Retinal pigment epithelial cell (primary cell): Measurements from ENCODE around the gene SOSTDC1.
"Not testable (repeated sequence)": the region's sequence is repeated elsewhere in the genome, so short reads cannot be mapped to it uniquely, and the experiment has no call there.

ENCODE experiments used
- DNase-seq: peaks from one replicate; pipeline ENCODE4 v3.0.0-alpha.2; 2010; ENCODE audit warnings: low read depth
- H3K4me3 ChIP-seq: 2 replicates; pipeline ENCODE4 v1.5.1; 2011; ENCODE audit warnings: mild to moderate bottlenecking, low read length, control low read depth, moderate library complexity
- CTCF ChIP-seq: conservative IDR thresholded peaks from 2 replicates; pipeline ENCODE4 v1.5.1; 2011; ENCODE audit warnings: low read depth, low read length, control low read depth, inconsistent platforms

SOSTDC1 gene

DNA sequence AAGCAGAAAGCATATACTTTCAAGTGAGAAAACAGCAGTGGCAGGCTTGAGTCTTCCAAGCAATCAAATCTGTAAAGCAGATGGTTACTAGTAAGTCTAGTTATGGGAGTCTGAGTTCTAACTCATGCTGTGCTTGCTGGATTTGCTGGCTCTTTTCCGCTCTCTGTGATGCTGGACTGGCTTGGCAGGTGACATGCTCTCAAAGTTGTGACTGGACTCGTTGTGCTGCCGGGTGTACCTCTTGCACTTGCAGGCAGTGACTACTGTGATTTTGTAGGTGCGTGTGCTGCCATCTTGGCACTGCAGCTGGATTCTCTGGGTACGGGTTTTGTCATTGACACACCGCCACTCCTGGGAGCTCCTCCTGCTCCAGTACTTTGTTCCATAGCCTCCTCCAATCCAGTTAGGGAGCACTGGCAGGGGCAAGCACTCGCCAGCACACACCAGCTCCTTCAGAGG is 3.1 kb downstream of the SOSTDC1 start:
- no peak for TF ChIP-seq CTCF
- no peak for DNase-seq
- H3K4me3 ChIP-seq: peak overlapping the region; percentile 47

DNA sequence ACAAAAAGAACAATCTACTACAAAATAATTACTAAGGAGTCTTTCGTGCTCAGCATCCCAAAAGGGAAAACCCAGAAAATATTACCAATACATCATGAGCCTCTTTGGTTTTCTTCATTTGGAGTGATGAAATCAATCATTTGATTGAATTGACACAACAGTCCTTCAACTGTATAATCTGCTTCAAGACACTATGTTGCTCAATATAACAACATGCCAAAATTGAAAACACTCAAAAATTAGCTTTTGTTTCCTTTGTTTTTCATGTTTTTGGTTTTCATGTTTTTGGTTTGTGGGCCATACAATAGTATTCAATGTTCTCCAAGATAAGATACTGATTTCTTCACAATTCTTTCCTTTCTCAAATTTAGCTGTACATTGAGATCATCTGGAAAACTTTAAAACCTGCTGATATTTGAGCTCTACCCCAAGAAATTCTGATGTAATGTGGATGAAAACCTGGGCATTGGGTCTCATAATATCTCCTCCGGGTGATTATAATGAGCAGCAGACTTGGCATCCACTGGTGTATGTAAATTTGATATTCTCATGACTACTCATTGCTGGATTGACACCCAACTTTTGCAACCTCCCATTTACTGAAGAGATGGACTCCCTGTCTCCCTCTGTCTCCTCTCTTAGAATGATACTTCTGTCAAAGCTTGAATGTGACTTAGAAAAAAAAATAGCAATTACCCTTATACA is 4.6 kb downstream of the SOSTDC1 start:
- TF ChIP-seq CTCF: no peak
- no peak for DNase-seq
- H3K4me3 ChIP-seq: no peak overlapping the region

GRCh38 chr7:16456303-16456702 is 9.2 kb downstream of the SOSTDC1 start:
- not testable (repeated sequence) for DNase-seq, H3K4me3 ChIP-seq

DNA sequence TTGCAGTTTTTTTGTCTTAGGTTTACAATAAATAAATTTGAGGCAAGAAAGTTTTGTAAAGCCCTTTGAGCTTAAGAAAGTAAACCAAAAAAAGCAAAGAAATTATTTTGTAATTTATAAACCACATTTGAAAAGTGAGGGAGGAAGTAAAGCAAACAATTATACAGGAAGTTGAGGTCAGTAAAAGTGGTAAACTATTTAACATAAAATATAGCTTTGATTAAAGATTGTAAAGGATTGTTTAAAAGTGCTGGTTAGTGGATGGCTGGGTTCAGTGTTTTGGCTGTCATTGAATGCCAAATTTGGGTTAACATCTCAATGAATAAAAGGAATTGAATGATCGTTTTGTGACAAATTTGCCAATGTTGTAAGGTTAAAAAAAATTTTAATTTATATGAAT is 9.9 kb downstream of the SOSTDC1 start:
- TF ChIP-seq CTCF: no peak
- no peak for DNase-seq

GRCh38 chr7:16450366-16450765 is 15.2 kb downstream of the SOSTDC1 start:
- DNase-seq: no peak
- no peak for TF ChIP-seq CTCF
- H3K4me3 ChIP-seq: no peak overlapping the region

More for the DNA sequence above, 9.9 kb downstream of the SOSTDC1 start:
- no peak overlapping the region for H3K4me3 ChIP-seq

DNA sequence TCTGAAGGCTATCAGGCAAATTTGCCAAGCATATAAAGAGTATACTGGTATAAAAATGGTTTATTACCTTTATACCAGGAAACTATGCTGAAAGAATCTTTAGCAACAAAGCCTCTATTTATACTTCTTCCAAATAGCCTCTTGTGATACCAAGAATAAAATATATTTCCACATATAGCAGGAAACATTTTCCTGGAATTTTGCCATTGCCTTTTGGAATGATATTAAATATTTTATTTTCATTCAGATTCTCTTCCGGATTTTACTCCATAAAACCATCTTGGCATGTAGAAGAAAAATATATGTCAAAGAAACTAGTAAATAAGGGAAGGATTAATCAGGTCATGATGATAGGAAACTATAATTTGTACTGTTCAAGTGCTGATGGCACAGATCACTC is 17.7 kb downstream of the SOSTDC1 start:
- H3K4me3 ChIP-seq: no peak overlapping the region
- no peak for TF ChIP-seq CTCF
- DNase-seq: no peak

DNA sequence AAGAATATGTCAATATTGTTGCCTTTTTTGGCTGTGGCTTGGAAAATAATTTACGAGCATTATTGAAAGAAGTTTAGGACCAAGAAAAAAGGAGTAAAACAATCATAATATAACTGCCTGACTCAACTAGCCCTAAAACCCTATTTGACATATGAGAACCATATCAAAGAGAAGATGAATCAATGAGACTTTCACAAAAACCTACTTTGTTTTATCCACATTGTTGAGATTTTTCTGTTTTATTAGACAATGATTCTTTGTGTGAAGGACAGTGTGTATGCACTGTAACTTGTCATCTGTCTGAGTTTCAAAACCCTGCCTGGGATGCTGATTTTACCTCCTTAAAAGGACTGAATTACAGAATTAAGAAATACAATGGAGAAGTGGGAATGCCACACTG is 19.0 kb downstream of the SOSTDC1 start:
- TF ChIP-seq CTCF: no peak

DNA sequence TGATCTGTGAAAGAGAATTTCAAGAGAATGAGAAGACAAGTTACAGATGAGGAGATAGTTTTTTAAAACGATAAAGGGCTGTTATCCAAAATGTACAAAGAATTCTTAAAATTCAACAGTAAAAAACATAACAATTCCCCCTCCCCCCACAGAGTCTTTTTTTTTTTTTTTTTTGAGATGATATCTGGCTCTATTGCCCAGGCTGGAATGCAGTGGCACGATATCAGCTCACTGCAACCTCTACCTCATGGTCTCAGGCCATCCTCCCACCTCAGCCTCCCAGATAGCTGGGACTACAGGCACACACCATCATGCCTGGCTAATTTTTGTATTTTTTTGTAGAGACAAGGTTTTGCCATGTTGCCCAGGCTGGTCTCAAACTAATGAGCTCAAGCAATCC is 21.7 kb downstream of the SOSTDC1 start:
- DNase-seq: not testable (repeated sequence)

More for the DNA sequence above, 19.0 kb downstream of the SOSTDC1 start:
- DNase-seq: no peak
- no peak overlapping the region for H3K4me3 ChIP-seq

More for the DNA sequence above, 21.7 kb downstream of the SOSTDC1 start:
- H3K4me3 ChIP-seq: not testable (repeated sequence)
